Measurements from ENCODE around the gene JMJD1C. TPM values are rescaled to one million over a fixed set of nuclear protein-coding genes. Genes with fewer than 3 reads are reported as not detected.

Gene JMJD1C
- total RNA-seq, 1 donor from 2014 or later, result 65.0 TPM

DNA sequence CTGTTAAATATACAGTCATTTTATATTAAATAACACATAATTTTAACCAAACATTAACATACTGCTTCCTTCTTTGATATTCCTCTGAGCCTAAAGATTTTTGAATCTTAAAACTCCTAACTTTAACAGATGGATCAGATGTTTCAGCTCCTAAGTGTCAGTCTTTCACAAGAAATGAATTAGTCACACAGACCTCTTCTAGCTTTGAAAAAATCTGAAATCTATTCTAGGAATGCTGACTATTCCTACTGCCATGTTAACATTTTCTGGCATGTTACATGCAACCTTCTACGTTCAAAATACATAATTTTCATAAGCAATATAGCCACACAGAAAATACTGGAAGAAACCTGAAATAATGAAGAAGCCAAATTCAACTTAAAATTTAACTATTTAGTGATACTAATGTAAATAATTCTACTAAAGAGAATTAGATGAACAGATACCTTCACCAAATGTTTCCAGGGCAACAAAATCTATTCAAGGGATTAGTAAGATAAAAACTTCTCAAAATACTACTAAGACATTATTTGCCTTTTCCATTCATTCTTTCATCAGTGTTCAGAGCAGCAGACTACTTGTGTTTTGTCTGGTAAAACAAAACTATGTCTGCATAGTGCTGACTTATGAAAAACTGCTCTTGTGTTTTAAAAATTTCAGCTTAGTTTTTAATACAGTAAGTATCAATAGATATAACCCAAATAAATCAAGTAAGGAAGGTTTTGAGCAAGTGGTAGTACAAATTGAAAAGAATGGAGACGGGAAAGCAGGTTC, 9.2 kb downstream of the JMJD1C start:
- no peak for DNase-seq (ENCODE audit: low spot score in 2 of 2)
- TF ChIP-seq, protein P1, sequence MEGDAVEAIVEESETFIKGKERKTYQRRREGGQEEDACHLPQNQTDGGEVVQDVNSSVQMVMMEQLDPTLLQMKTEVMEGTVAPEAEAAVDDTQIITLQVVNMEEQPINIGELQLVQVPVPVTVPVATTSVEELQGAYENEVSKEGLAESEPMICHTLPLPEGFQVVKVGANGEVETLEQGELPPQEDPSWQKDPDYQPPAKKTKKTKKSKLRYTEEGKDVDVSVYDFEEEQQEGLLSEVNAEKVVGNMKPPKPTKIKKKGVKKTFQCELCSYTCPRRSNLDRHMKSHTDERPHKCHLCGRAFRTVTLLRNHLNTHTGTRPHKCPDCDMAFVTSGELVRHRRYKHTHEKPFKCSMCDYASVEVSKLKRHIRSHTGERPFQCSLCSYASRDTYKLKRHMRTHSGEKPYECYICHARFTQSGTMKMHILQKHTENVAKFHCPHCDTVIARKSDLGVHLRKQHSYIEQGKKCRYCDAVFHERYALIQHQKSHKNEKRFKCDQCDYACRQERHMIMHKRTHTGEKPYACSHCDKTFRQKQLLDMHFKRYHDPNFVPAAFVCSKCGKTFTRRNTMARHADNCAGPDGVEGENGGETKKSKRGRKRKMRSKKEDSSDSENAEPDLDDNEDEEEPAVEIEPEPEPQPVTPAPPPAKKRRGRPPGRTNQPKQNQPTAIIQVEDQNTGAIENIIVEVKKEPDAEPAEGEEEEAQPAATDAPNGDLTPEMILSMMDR (IDR thresholded peaks at IDR 0.05), result no peak
- Histone ChIP-seq H3K27me3 (no peaks in the 10 kb centered on the region), H3K27ac (peak overlapping the region in 1 of 2 donors; percentile 3), H3K4me3 (no peak overlapping the region), H3K36me3 (no peaks in the 10 kb centered on the region), H3K4me1 (peaks cover 0 to 2% of the 10 kb centered on the region in 2 donors), H3K9me3 (no peaks in the 10 kb centered on the region)
- intact Hi-C loops (cut with DNase I), result no loop called here

DNA sequence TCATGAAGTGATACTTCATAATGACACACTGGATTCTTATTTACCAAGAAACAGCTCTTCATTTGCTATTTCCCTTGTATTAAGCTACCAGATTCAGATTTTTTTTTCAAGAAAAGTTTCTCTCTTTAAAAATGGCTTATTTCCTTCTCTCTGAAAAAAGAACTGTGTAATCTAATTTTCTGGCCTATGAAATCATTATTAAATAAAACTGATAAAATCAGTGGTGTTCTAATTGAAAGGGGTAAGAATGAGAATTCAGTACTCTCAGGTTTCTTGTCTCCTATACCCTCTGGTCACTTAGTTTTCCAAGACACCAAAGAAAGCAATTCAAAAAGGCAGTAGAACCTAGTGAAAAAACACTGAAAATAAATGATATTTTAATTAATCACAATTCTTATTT, 10.3 kb downstream of the JMJD1C start:
- H3K4me1 ChIP-seq, result peaks cover 0 to 2% of the 10 kb centered on the region in 2 donors
- TF ChIP-seq, protein P1 (IDR thresholded peaks at IDR 0.05), result no peak
- no peaks in the 10 kb centered on the region for H3K9me3 ChIP-seq
- H3K27ac ChIP-seq, result no peak overlapping the region
- H3K36me3 ChIP-seq, result no peaks in the 10 kb centered on the region
- intact Hi-C loops (cut with DNase I), result no loop called here
- no peaks in the 10 kb centered on the region for H3K27me3 ChIP-seq
- DNase-seq (ENCODE audit: low spot score in 2 of 2), result no peak
- H3K4me3 ChIP-seq, result no peak overlapping the region

DNA sequence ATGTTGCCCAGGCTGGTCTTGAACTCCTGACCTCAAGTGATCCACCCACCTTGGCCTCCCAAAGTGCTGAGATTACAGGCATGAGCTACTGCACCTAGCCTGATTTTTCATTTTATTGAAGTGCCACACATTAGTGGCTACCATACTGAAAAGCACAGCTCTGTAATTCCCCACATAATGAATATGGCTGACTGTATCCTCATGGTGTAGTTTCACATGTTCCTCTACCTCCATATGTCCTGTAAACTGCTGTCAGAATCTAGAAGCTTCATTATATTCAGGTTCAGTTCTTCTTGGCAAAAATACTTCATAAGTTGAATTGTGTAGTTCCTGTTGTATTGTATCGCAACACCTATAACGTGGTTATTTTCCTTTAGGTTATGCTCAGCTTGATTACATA, 11.1 kb downstream of the JMJD1C start:
- peaks cover 0 to 2% of the 10 kb centered on the region in 2 donors for H3K4me1 ChIP-seq
- H3K36me3 ChIP-seq, result no peaks in the 10 kb centered on the region
- no peaks in the 10 kb centered on the region for H3K9me3 ChIP-seq
- intact Hi-C loops (cut with DNase I), result no loop called here
- no peaks in the 10 kb centered on the region for H3K27me3 ChIP-seq
- no peak overlapping the region for H3K4me3 ChIP-seq
- TF ChIP-seq, protein P1 (IDR thresholded peaks at IDR 0.05), result no peak
- H3K27ac ChIP-seq, result no peak overlapping the region
- no peak for DNase-seq (ENCODE audit: low spot score in 2 of 2)

DNA sequence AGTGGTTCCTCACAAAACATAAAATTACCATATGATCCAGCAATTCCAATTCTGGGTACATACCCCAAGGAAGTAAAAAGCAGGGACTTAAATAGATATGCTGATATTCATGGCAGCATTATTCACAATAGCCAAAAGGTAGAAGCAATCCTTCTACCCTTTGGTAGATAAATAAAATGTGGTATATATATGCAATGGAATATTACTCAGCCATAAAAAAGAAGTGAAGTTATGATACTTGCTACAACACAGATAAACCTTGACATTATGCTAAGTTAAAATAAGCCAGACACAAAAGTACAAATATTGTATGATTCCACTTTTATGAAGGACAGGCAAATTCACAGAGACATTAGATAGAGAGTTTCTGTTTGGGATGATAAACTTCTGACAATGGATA, 13.3 kb downstream of the JMJD1C start:
- H3K4me1 ChIP-seq, result peaks cover 0 to 2% of the 10 kb centered on the region in 2 donors
- TF ChIP-seq, protein P1 (IDR thresholded peaks at IDR 0.05), result no peak

GRCh38 chr10:63446716-63447440, 18.9 kb downstream of the JMJD1C start:
- intact Hi-C loops (cut with DNase I), result no loop called here
- no peak overlapping the region for H3K27ac ChIP-seq
- TF ChIP-seq, protein P1 (IDR thresholded peaks at IDR 0.05), result no peak

More for the DNA sequence above, 13.3 kb downstream of the JMJD1C start:
- no peaks in the 10 kb centered on the region for H3K27me3 ChIP-seq
- H3K27ac ChIP-seq, result no peak overlapping the region
- H3K4me3 ChIP-seq, result no peak overlapping the region
- DNase-seq (ENCODE audit: low spot score in 2 of 2), result no peak
- intact Hi-C loops (cut with DNase I), result no loop called here
- H3K9me3 ChIP-seq, result no peaks in the 10 kb centered on the region
- H3K36me3 ChIP-seq, result no peaks in the 10 kb centered on the region

More at GRCh38 chr10:63446716-63447440, 18.9 kb downstream of the JMJD1C start:
- Histone ChIP-seq H3K36me3 (no peaks in the 10 kb centered on the region), H3K27me3 (no peaks in the 10 kb centered on the region), H3K9me3 (no peaks in the 10 kb centered on the region), H3K4me1 (no peaks in the 10 kb centered on the region), H3K4me3 (no peak overlapping the region)
- DNase-seq (ENCODE audit: low spot score in 2 of 2), result no peak

Data from ascending aorta (tissue), 2 donors.